Stimulated activated CD8-positive, alpha-beta memory T cell treated with anti-CD3 and anti-CD28 coated beads, Interleukin-15, amount 100 ng/mL, for 1 hour (primary cell): ENCODE data around the gene CALHM2.
"Not testable (repeated sequence)": the region's sequence is repeated elsewhere in the genome, so short reads cannot be mapped to it uniquely, and the experiment has no call there.

ENCODE experiments used
- DNase-seq: peaks from one replicate; pipeline ENCODE4 v3.0.0-alpha.2; 2020; ENCODE audit warnings: low read depth

Gene CALHM2, protein sequence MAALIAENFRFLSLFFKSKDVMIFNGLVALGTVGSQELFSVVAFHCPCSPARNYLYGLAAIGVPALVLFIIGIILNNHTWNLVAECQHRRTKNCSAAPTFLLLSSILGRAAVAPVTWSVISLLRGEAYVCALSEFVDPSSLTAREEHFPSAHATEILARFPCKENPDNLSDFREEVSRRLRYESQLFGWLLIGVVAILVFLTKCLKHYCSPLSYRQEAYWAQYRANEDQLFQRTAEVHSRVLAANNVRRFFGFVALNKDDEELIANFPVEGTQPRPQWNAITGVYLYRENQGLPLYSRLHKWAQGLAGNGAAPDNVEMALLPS

DNA sequence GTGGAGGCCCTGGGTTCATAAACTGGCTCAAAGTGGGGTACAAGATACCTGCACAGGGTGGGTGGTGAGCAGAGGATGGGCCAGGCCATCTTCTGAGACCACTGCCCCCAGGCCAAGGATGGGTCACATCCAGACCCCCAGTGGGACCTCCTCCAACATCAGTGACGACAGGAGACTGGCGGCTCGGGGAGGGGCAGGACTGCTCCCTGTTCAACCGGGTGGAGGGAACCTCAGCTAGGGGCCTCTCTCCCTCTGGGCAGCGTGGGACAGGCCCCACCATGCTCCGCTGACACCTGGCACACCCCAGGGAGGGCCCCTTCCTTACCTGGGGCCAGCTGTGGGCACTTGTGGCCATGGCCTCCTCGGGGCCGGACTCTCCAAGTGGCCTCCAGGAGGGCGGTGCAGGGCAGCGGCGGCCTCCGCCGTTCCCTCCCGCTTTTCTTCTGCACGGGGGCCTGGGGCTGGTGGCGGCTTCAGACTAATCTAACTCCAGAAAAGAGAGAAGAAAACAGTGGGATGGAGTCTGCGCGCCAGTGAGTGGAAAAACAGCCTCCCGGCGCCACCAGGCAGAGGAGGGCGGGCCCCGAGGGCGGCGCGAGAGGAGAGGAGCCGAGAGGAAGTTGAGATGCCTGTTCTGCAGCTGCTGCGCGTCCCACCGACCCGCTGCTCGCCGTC, at the start of gene CALHM2:
CALHM2 (minus strand) TSS at position 540 of the 675 bp plus-strand sequence. CDS start 2,429 bp downstream, outside the sequence.
- DNase-seq, result peak; percentile 31

DNA sequence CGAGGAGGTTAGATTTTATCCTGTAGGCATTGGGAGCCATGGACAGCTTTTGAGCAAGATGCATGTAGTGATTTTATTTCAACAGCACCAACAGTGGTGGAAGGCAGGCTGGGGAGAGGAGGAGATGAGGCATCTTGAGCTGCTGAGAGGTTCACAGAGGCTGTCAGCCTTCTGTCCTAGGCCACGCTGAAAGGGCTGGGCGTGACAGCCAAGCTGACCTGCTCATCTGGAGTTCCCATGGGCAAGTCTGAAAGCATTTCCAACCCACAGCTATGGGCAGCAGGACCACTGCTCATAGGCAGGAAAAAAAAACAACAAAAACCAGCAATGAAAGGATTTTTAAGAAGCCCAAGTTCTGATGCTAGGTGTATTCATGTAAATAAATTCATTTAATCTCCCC, 49.0 kb upstream of the CALHM2 start:
- no peak for DNase-seq

DNA sequence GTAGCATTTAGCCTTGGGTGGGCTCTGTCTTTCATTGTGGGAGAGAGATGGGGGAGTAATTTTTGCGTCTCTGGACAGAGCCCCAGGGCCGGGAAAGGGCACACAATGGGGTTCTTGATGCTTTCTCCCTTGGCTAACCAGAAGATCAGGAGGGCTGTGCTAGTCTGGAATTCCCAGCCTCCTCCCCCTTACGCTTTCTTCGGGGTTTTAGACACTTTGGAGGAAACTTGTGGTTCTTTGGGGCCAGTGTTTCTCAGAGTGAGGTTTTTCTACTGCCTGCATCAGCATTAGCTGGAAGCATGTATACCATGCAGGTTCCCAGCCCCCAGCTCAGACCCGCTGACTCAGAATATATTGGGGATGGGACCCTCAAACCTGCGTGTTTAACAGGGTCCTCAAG, 48.3 kb upstream of the CALHM2 start:
- no peak for DNase-seq

DNA sequence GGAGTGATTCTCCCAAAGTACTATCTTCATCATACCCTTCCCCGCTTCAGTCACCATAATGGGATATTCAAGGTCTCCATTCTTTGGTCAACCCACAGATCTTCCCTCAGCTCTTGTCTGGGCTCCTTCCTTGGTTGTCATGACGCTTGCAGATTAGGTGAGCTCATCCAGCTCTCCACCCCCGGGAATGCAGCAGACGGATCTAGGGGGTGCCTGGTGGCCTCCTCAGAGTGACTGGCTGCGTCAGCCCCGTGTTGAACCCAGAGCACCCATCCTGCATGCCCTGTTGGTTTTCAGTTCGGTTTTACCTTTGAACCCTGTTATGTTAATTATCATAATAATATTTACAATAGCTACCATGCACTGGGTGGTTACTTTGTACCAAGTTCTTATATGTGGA, 47.7 kb upstream of the CALHM2 start:
- no peak for DNase-seq

DNA sequence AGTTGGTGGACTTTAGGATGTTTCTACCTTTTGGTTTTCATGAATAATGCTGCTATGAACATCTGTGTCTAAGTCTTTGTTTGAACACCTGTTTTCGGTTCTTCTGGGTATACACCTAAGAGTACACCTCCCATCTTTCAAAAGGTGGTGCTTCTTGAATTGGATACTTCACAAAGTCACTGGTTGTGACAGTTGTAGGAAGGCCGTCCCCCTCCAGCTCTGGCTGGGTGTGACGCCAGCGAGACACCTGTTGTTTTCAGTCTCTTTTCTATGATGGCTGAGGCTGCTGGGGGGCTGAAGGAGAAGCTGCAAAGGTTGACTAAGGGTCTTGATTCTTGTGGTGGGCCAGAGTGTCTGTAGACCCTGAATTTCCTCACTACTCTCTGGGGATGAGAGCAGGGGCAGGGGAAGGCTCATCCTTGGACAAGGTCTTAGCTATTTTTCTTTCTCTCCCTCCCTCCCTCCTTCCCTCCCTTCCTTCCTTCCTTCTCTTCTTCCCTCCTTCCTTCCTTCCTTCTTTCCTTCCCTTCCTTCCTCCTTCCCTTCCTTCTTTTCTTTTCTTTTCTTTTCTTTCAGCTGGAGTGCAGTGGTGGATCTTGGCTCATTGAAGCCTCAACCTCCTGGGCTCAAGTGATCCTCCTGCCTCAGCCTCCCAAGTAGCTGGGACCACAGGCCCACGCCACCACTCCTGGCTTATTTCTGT, 46.9 kb upstream of the CALHM2 start:
- DNase-seq, result no peak

DNA sequence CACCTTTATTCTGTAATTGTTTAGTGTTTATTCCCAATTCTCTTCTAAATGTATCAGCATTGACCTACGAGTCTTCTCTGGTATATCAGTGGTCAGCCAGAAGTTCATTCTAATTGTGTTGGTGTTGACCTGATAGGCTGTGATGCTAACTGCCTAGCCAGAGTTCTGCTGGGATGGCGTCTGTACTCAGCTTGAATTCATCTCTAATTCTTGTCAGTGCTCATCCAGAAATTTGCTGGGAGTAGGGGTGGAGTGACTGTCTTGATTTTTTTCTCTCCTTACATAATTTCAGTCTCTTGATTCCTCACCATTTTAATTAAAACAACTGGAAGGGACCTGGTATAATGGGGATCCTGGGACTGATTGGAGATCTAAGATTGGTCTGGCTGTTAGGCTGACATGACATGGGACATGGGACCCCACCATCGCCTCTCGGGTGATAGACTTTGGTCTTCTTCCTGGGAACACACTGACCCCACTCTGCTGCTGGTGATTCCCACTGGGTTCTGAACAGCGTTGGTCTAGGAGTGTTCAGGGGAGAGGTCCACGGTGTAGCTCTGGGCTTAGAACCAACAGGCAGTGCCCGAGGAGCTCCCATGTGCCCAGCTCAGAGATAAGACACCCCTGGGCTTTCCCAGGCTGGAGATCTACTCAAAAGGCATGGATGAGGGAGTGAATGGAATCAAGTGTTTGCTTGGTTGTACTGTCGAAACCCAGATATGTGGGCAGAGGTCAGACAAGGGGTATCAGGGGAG, 45.2 kb upstream of the CALHM2 start:
- no peak for DNase-seq

DNA sequence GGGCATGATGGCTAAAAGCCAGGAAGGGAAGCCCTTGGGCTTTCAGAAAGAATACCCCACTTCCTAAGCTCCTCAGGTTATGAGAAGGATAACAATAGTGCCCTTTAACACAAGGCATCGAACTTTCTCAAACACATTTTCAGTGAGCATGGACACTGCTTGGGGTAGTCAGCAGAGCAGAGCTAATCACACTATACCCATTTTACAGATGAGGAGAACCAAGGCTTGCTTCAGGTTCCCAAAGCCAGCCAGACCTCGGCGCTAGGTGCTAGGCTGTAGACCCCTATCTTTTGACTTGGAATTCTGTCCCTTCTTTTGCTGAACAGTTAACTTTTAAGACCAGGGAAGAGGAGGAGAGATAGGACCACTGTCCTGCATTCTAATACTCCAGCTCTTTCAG, 43.2 kb upstream of the CALHM2 start:
- no peak for DNase-seq

DNA sequence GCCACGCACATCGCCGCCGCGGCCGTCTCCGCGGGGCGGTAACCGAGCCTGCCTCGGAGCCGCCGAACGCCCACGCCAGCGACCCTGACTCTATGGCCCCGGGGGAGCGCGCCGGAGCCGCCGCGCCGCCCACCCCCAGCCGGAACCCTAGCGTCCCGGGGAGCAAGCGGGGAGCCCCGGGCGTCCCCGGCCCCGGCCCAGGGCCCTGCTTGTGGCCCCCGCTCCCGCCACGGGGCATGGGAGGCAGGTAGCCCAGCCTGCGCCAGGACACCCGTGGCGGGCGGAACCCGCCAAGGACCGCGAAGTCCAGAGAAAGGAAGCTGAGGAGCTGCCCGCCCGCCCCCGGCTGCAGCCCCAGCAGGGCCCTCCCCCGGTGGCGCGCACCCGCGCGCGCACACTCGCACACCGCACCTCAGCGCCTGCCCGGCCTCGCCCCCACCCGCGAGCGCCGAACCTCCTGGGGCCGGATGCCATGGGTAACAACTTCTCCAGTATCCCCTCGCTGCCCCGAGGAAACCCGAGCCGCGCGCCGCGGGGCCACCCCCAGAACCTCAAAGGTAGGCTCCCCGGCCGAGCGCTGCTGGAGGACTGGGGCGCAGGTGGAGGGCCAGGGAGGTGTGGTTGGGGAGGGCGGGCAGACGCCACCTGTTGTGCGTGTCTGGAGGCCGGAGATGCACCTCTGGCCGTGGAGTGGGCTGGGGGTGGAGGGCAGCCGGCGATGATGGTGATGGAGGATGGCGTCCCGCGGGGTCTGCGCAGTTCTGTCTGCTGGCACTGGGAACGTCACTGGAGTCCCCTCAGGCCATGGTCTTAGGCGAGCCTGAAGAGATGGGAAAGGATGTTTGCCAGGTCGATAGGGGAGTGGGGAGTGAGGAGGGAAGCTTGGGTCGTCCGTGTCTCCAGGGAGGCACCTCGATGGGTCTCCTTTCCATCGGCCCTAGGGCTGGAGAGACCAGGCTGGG, 42.0 kb upstream of the CALHM2 start:
- DNase-seq, result no peak

DNA sequence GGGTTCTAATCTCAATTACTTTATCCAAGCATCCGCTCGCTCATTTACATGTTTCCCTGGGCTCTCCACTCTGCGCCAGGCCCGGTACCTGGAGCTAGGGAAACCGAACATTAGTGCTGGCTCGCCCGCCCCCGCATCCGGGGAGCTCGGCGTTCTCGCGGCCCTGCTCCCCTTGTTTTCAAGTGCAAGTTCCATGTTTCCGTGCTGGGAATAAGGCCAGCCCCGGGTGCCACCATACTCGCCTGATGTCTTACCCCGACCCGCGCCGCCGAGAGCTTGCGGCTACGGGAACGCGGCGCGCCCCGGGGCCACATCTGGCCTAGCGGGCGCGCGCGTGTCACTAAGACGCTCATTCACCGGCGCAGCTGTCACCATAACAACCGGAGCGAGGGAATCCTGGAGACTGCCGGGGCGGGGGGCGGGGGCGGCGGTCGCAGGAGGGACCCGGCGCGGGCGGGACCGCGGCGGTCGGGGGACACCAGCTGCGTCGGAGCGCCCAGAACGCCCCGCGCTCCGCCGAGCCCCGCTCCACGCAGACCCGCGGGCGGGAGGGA, 41.3 kb upstream of the CALHM2 start, which contains the start of gene NEURL1:
NEURL1 (plus strand) TSS at position 344 of the 554 bp plus-strand sequence. CDS start 683 bp downstream, outside the sequence.
- no peak for DNase-seq

DNA sequence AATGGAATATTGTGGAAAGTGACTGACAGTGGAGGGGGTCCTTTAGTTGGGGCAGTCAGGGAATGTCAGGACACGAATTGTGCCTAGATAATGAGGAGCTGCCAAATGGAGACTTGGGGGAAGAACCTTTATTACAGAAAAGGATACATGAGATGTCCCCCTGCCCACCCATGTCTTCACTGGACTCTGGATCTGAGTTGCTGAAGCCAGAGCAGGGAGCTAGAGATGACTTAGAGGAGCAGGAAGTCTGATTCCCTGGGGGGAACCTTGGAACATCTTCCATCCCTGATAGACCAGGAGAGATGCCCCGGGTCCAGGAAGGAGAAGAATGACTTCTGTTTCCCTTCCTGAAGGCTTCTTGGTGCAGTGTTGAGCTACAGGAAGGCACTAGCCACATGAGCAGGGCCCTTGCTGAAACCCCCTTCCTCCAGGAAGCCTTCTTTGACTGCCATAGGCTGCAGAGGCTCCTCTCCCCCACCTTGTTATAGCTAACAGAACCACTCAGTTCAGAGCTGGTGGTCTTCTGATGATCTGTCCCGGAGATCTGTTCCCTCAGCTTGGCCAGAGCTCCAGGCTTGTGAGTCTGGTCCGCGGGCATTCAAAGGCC, 40.6 kb upstream of the CALHM2 start:
- no peak for DNase-seq

DNA sequence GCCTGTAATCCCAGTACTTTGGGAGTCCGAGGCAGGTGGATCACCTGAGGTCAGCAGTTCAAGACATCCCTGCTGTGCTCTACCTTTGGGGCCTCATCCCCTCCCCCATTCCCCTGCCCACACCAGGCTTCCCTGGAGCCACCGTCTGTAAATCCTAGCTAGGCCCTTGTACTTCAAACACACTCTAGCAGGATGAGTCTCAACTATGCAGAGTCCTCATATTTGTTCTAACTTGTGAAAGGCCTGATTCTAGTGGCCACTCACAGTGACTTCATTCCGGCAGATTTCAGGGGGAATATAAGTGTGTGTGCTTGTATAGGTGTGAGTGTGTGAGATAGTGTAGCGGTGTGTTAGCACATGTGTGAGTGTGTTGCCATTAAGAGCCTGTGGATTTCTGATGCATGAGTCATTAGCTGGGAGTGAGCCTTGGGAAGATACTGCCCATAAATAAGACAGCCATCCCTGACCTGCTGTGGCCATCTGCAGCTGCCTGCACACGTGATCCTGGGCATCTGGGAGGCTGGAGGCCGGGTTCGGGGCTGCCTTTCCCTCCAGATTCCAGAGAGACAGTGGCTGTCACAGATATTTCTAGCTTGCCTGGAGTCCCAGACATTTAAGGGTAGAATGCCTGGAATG, 39.7 kb upstream of the CALHM2 start:
- no peak for DNase-seq

DNA sequence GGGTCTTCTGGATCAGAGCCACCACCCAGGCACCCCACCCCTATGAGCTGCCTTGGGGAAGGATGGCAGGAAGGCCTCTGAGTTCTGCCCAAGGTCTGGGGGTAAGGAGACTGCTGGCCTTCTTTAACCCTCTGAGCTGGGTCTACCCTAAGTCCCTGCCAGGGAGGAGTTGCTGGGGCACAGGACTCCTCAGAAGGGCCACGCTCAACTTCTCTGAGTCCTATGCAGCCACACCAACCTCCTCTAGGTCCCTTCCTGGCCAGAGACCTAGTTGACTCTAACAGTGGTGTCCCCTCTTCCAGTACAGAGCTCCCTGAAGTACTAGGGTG, 38.8 kb upstream of the CALHM2 start:
- DNase-seq, result no peak

DNA sequence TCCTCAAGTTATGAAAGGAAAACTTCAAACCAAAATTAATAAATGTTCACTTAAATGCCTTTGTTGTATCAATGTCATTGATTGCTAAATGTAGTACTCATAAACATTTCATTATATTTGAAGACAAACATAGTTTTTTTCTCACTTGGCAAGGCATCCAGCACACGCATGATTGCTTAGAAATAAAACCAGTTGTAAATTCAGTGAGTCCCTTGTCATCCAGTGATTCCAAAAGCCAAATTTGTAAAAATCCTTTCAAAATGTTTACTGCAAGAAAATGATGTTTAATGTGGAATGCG, 35.2 kb upstream of the CALHM2 start:
- no peak for DNase-seq

DNA sequence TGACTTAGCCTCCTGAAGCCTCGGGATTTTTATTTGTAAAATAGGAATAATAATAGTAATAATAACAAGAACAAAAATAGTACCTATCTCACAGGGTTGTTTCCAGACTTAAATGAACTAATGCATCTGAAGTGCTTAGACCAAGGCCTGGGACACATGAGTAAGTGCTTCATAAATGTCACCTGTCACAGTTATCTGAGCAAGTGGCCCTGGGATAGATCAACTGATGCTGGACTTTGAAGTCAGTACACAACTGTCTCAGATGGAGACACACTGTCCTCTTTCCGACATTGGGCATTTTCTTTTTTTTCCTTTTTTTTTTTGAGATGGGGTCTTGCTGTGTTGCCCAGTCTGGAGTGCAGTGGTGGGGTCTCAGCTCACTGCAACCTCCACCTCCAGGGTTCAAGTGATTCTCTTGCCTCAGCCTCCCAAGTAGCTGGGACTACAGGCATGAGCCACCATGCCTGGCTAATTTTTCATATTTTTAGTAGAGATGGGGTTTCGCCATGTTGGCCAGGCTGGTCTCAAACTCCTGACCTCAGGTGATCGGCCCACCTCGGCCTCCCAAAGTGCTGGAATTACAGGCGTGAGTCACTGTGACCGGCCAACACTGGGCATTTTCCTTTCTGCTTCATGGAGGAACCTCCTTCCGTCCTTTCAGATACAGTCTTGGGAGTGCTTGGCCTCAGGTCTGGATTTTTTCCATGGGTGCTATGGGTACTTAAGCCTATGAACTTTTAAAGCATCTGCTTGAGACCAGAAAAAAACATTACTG, 34.7 kb upstream of the CALHM2 start:
- not testable (repeated sequence) for DNase-seq

DNA sequence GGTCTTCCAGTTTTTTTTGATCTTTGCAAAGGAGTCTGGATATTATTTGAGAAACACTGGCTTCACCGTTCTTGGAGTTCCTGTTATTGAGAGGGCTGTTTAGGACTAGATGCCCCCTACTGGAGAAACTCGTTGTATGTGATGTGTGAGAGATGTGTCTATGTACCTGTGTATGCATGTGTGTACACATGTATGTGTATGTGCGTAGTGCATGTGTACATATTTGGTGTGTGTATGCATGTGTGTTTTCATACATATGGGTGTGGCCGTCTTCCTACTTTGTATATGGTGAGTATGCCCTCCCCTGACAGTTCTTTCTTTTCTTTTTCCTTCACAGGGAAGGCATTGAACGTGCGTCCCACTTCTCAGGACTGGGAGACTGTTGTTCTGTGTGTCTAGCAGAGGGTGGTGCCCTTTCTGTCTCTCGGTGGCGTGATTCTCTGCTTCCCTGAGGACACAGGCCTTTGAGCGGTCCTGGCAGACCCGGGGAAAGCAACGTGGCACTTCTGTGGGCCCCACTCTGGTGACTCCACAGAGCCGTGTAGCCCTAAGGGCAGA, 29.9 kb upstream of the CALHM2 start:
- DNase-seq, result no peak

DNA sequence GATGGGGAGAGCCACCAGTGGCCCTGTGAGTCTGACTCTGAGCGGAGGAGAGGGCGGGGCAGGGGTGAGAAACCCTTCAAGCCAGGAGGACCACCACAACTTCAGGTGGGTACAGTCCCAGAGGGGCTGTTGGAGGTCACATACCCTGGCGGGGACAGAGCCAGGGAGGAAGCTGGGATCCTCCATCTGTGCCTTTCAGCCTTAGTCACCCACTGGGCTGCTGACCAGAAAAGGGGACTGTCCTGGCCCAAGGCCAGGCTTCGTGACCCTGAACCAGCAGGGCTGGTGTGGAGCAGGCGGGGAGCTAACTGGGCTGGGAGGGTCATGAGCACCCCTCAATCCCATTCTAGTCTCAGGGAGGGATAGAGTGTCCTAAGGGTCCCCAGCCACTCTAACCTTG, 28.4 kb upstream of the CALHM2 start:
- no peak for DNase-seq

DNA sequence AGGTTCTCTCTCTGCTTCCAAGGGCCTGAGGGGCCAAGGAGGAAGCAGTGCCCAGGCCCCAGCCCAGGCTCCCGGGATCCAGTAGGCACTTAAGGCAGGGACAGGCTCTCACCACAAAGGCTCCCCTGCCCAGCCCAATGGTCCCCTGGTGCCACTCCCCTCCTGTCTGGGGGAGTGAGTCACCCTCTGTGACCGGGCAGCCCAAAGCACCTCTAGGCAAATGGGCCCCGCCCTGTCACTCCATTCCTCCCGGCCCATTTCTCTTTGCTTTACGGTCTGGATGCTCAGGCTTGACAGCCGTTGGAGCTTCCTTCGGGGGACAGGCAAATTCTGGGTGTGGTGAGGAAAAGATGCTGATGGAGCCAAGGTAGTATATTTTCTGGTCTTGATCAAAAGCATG, 27.0 kb upstream of the CALHM2 start, which contains the start of gene CALHM3:
CALHM3 (minus strand) TSS at position 106 of the 400 bp plus-strand sequence. CDS start 208 bp downstream, outside the sequence.
- DNase-seq, result no peak

DNA sequence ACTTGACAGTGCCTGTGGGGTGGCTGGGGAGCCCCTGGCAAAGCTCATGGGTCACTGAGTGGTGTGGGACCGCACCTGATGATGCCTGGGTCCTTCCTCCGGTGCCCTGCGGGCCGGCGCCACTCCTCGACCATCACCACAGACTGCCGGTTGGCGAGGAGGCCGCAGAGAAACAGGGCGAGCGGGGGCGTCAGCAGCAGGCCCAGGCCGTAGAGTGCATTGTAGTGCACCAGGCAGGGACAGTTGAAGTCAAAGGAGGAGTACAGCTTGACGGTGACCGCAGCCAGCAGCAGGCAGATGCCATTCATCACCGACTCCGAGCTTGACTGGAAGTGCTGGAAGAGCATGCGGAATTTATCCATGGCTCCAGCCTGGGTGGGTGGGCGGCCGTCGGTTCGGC, 26.5 kb upstream of the CALHM2 start:
- DNase-seq, result no peak
